Brain microvascular endothelial cell (primary cell): ENCODE data around the gene PSD4.
"Not testable (repeated sequence)": the region's sequence is repeated elsewhere in the genome, so short reads cannot be mapped to it uniquely, and the experiment has no call there.

Experiments
- DNase-seq: peaks from one replicate; pipeline ENCODE4 v3.0.0-alpha.2; 2020
- H3K27ac ChIP-seq: fragments of 250-450 bp; sonication (Bioruptor Pico); 2 replicates; pipeline ENCODE4 v1.5.1; 2020; ENCODE audit warnings: mild to moderate bottlenecking, moderate library complexity
- H3K27me3 ChIP-seq: fragments of 250-450 bp; sonication (Bioruptor Pico); replicated peaks from 2 replicates; pipeline ENCODE4 v1.5.1; 2020; ENCODE audit warnings: mild to moderate bottlenecking
- H3K36me3 ChIP-seq: fragments of 250-450 bp; sonication (Bioruptor Pico); replicated peaks from 2 replicates; pipeline ENCODE4 v1.5.1; 2020; ENCODE audit warnings: mild to moderate bottlenecking
- H3K4me3 ChIP-seq: 2 replicates; pipeline ENCODE4 v1.5.1; 2011; ENCODE audit warnings: low read depth, mild to moderate bottlenecking, control low read depth, low read length, moderate library complexity
- in situ Hi-C: cut with HindIII; loops from 2 replicates; pipeline ENCODE4 v1.10.0; 2017; ENCODE audit warnings: low sequenced_read_pairs, low pct_ligation_motif_present
- TF ChIP-seq, protein P1 (sequence below): IDR thresholded peaks from 2 replicates; pipeline ENCODE4 v1.5.1; 2011; ENCODE audit warnings: low read depth, mild to moderate bottlenecking, moderate library complexity, low read length, control low read depth, inconsistent platforms; ENCODE audit errors: missing control alignments

PSD4 gene

DNA sequence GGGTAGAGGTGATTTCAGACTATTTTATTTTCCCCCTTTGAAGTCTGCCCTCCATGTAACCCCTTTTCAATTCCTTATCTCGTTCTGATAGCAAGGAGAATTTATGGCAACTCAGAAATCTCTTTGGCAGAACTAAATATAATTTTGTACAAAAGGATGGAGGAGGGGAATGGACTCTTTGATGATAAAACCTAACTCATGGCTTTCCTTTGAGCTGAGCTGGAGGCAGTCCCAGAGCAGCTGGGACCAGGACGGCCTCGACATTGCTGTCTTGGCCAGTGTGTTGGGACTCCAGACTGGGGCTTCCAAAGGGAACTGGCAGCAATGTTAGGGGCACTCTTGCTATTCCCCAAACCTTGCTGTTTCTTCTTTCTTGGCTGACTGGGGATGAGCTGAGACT, 57.3 kb downstream of the PSD4 start:
- no peak for DNase-seq
- in situ Hi-C loops = no loop called here
- H3K27ac ChIP-seq = no peak overlapping the region
- TF ChIP-seq, protein P1, sequence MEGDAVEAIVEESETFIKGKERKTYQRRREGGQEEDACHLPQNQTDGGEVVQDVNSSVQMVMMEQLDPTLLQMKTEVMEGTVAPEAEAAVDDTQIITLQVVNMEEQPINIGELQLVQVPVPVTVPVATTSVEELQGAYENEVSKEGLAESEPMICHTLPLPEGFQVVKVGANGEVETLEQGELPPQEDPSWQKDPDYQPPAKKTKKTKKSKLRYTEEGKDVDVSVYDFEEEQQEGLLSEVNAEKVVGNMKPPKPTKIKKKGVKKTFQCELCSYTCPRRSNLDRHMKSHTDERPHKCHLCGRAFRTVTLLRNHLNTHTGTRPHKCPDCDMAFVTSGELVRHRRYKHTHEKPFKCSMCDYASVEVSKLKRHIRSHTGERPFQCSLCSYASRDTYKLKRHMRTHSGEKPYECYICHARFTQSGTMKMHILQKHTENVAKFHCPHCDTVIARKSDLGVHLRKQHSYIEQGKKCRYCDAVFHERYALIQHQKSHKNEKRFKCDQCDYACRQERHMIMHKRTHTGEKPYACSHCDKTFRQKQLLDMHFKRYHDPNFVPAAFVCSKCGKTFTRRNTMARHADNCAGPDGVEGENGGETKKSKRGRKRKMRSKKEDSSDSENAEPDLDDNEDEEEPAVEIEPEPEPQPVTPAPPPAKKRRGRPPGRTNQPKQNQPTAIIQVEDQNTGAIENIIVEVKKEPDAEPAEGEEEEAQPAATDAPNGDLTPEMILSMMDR = no peak
- H3K36me3 ChIP-seq = no peaks in the 10 kb centered on the region
- no peaks in the 10 kb centered on the region for H3K27me3 ChIP-seq
- no peak overlapping the region for H3K4me3 ChIP-seq

DNA sequence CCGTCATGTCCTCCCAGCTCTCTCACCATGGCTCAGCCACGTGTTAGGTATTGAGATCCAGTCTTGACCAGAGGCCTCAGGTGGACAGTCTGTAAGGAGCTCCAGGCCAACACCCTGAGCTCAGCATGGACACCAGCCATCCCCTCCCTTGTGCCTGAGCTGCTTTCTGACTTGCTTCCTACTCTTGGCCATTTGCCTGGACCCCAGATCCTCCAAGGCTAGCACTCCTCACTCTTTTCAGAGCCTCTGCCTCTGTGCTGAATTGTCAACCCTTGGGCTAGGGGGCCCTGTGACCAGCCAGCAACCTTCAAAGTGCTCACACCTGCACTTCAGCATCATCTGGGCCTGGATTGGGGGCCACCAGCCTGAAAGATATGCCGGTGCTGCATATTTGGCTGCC, 58.4 kb downstream of the PSD4 start:
- TF ChIP-seq, protein P1 = no peak

DNA sequence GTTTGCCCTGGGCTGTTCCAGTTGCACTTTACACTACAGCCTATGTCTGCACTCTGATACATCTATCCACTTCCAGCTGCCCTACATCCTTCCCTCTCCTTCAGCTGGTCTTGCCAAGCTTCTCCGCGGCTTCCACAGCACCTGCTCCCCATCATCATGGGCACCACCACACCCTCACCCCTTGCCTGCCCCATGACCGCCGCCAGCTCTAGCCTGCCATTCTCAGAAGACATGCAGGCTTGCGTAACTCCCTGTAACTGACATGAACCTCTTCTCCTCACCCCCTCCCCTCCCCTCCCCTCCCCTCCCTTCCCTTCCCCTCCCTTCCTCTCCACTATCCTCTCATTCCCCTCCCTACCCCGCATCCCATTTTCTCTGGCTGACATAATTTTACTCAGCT, 59.0 kb downstream of the PSD4 start:
- no peak overlapping the region for H3K27ac ChIP-seq
- in situ Hi-C loops = no loop called here
- no peak for DNase-seq
- TF ChIP-seq, protein P1 = no peak
- H3K4me3 ChIP-seq = no peak overlapping the region
- no peaks in the 10 kb centered on the region for H3K36me3 ChIP-seq
- H3K27me3 ChIP-seq = no peaks in the 10 kb centered on the region

More for the DNA sequence above, 58.4 kb downstream of the PSD4 start:
- H3K27me3 ChIP-seq = no peaks in the 10 kb centered on the region
- no peaks in the 10 kb centered on the region for H3K36me3 ChIP-seq
- no peak overlapping the region for H3K4me3 ChIP-seq
- no peak for DNase-seq
- H3K27ac ChIP-seq = no peak overlapping the region
- in situ Hi-C loops = no loop called here

DNA sequence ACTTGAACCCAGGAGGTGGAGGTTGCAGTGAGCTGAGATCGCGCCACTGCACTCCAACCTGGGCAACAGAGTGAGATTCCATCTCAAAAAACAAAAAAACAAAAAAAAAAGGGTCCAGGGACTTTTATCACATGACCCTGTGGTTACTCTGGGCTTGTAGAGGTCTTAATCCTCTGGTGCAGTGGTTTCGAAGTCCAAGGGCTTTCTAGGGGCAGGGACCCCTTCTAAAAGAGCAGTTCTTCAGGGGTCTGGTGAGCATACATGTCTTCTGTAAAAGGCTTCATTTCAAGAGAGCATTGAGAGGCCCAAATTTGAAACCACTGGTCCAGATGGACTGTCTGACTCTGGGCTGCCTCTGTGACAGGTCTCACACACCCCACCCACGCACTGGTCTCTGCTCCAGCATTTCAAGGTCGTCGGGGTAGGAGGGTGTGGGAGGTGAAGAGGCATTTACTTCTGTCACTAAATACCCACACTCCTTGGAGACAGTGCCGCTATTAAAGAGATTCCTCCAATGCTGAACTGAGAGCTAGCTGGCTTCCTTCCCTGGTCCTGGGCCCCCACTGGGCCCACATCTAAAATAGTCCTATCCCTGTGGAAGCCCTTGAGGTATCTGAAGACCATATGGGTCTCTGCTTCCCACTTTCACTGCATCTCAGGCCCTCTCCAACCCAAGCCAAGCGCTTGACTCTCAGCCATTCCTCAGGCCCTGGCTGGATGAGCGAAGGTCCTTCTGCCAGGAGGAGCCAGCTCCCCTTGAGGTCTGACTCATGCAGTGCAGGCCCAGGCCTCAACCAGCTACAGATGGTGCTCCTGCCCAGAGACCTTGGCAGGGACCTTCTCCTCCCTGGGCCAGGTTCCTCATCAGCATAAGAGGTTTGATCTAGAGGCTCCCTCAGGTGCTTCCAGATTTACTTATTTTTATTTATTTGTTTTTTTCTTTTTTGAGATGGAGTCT, 60.1 kb downstream of the PSD4 start:
- no peaks in the 10 kb centered on the region for H3K36me3 ChIP-seq
- H3K4me3 ChIP-seq = no peak overlapping the region
- no peaks in the 10 kb centered on the region for H3K27me3 ChIP-seq
- H3K27ac ChIP-seq = no peak overlapping the region
- TF ChIP-seq, protein P1 = peak; percentile 48
- in situ Hi-C loops = no loop called here
- DNase-seq = no peak

DNA sequence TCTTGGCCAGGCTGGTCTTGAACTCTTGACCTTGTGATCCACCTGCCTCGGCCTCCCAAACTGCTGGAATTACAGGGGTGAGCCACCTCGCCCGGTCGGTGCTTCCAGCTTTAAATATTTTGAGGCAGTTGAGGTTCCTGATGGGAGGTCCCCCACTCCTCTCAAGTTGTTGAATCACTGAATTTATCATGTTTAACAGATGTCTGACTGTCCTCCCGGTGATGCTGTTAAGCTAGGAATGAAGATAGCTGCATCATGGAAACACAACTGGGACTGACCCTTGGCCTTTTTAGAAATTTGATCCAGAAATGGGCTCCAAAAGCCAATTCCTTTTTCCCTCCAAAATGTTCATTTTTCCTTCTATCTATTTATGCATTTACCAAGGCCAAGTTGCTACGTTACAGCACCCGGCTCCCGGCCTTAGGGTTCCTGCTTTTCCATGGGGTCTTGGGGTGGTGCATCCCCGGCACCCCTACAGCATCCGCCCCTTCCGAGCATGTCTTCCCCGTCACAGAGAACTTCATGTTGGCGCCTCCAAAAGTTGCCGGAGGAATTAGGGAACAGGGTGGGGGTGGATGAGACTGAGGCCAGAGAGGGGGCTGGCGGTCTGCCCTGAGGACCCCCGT, 61.1 kb downstream of the PSD4 start:
- Histone ChIP-seq H3K4me3 (peak overlapping the region; percentile 60), H3K27me3 (no peaks in the 10 kb centered on the region), H3K36me3 (no peaks in the 10 kb centered on the region), H3K27ac (no peak overlapping the region)
- in situ Hi-C loops = no loop called here
- no peak for DNase-seq
- TF ChIP-seq, protein P1 = no peak

DNA sequence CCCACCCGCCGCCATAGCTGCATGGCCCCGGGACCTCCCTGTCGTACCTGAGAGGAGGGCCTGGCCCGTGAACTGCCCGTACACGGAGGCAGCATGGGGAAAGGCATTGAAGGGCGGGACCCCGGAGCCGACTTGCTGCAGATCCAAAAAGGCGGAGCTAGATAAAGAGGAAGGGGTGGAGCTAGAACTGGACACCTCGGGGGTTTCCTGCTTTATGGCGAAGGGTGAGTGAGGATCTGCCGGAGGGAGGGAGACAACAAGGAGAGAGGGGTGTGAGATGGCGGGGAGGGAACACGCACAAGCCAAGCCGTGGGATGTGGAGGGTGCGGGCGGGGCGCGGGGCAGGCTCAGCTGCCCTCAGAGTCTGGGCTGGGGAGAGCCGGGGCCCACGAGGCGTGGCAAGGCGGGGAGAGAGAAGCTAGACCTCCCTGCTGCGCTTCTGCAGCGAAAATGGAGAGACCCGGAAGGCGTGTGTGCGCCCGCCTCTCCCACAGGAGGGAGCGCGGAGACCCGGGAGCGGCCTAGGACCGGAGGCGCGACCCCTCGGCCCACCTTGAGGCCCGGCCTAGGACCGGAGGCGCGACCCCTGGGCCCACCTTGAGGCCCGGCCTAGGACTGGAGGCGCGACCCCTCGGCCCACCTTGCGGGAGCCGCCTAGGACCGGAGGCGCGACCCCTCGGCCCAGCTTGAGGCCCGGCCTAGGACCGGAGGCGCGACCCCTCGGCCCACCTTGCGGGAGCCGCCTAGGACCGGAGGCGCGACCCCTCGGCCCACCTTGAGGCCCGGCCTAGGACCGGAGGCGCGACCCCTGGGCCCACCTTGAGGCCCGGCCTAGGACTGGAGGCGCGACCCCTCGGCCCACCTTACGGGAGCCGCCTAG, 61.8 kb downstream of the PSD4 start:
- DNase-seq = peak; percentile 60
- H3K27me3 ChIP-seq, H3K36me3 ChIP-seq, in situ Hi-C loops: not testable (repeated sequence)
- Histone ChIP-seq H3K27ac (peak overlapping the region; percentile 65), H3K4me3 (peak overlapping the region; percentile 60)
